Nucleus accumbens (tissue), 56 donors: ENCODE data around the gene PTPN3.

ENCODE experiments used
- DNase-seq, 56 donors: peaks; one replicate each; lab custom pipeline; 2025; lab: John Stamatoyannopoulos, UW

PTPN3 gene

GRCh38 chr9:109507421-109507838 lies 9.3 kb upstream of the PTPN3 start:
- no peak for DNase-seq

DNA sequence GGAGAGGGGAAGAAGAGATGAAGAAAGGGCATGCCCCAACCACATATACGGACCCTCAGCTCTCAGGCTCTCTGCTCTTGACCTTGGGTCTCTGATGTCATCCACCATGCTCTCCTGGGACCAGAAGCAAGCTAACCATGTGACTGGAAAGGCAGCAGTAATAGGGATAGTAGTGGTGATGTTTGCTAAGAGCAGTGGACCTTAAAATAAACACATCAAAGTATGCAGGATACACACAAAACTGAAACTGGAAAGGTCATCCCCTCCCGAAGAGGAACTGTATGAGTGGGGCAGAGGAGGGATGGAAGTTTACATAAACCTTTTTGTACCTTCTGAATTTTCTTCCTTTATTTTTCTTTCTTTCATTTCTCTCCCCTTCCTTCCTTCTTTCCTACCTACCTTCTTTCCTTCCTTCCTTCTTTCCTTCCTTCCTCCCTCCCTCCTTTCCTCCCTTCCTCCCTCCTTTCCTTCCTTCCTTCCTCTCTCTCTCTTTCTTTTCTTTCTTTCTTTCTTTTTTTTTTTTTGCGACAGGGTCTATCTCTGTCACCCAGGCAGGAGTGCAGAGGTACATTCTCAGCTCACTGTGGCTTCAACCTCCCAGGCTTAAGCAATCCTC lies 8.1 kb upstream of the PTPN3 start:
- no peak for DNase-seq

DNA sequence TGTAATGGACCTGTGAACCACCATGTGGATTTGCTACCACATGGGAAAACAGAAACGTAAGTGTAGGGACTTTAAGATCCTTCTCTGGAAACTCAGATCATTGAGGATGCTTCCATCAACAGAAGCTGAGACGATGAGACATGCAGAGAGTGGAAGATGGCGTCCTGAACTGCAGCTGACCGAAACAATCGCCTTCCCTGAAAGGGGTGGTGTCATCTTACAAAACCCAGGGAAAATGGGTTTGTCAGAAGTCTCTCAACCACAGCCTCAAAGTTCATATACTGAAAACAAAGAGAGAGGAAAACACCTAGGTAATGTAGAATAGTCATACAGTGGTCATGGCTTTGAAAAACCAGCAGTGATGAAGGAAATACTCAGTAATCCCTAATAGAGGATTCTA lies 6.6 kb upstream of the PTPN3 start:
- no peak for DNase-seq

- DNase-seq = no peak
These were observed 2.4 kb upstream of the PTPN3 start for GRCh38 chr9:109500421-109500974.

- peak in 1 of 56 donors; percentile 7 for DNase-seq
These were observed 1.7 kb upstream of the PTPN3 start for GRCh38 chr9:109499631-109500410.

- DNase-seq = no peak
These were observed 1.1 kb upstream of the PTPN3 start for GRCh38 chr9:109499093-109499630.

GRCh38 chr9:109497226-109498153 lies 617 bp downstream of the PTPN3 start:
- no peak for DNase-seq

- no peak for DNase-seq
These were observed 1.3 kb downstream of the PTPN3 start for GRCh38 chr9:109496841-109497225.

GRCh38 chr9:109496218-109496617 lies 1.9 kb downstream of the PTPN3 start:
- no peak for DNase-seq

DNA sequence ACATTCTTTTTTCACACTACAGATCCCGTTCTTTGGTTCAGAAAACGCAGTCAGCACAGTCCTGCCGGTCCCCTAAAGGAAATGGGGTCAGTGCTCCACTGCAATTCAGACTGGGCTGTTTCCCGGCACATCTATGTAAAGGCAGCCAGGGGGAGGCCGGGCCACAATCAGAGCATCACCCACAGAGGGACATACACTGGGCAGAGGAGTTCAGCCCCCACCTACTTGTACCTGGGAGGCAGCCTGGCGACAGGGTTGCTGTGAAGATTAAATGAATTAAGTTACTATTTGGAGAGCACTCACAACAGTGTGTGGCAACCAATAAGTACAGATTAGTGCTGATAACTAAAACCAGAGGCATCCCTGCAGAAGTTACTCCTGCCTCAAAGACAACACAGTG lies 4.5 kb downstream of the PTPN3 start:
- DNase-seq = no peak

GRCh38 chr9:109491590-109491989 lies 6.5 kb downstream of the PTPN3 start:
- DNase-seq = no peak

DNA sequence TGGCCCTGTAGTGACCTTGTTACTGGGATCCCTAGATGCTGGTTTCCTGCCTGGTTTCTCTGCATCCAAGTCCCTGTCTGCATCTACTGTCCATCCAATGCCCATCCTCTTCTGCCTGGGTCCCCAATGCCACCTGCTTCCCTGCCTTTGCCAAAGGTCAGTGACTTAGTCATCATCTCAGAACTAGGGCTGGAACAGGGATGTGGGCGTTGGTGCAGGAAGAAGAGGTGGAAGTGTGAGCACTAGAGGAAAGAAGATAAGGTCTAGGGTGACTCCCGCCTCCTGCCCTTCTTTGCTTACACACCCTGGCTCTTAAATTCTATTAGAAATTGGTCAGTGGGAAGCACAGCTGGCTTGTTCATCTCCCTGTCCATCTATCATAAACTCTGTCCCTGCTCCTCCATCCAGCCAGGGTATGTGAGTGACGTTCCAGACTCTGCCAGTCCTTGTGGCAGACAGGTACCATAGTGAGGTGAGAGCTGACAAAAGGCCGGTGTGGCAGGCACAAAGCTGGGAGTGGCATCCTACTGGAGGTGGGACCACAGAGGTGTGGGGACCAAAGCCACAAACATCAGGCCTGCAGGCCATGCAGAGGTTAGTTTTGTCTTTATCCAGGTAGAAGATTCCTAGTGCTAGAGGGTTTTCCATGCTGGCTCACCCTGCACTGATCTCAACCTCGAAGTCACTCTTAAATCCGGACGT lies 9.2 kb downstream of the PTPN3 start:
- no peak for DNase-seq

DNA sequence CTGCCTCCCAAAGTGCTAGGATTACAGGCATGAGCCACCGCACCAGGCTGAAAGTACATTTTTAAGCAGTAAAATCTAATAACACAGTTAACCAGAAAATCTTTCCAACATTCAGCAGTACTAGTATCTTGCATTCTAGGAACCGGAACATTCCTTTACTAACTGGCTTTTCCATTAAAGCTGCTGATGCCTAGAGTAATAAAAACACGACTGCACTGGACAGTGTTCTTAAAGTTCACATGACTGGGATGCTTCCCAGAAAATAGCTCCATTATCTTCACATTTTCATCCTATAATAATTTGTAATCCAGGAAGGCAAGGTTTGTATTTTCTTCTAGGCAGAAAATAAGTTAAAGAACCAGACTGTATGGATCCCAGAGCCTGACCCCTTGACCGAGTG lies 9.8 kb downstream of the PTPN3 start:
- no peak for DNase-seq

- no peak for DNase-seq
These were observed 10.9 kb downstream of the PTPN3 start for GRCh38 chr9:109487247-109487646.

GRCh38 chr9:109483744-109484429 lies 14.2 kb downstream of the PTPN3 start:
- DNase-seq = no peak

- DNase-seq = no peak
These were observed 15.7 kb downstream of the PTPN3 start for GRCh38 chr9:109482391-109482916.

DNA sequence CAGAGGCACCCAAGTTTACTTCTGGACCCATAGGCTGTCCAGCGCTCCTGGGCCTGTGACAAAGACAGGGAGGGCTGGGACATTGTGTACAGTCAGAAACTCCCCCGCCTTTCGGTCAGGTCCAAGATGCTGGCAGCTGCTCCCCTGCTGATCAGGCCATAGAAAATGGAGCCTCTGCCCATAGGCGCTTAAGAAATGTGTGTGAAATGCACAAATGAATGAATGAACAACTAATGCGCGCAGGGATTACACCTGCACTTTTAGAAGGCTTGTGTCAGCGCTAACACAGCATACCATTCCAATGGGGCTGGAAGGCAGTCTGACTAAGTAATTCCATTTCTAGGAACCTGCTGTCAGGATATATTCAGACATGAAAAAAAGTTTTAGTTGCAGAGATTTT lies 16.3 kb downstream of the PTPN3 start:
- DNase-seq = peak in 1 of 56 donors; percentile 8

DNA sequence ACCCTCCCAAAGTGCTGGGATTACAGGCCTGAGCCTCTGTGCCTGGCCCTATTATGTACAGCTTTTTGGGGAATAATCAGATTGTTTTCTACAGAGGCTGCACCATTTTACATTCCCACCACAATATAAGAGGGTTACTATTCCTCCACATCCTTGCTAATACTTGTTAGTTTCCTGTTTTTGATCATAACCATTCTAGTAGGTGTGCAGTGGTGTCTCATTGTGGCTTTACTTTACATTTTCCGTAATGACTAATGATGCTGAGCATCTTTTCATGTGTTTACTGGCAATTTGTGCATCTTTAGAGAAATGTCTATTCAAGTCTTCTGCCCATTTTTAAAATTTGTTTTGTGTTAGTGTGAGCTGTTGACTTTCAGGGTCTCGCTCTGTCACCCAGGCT lies 18.3 kb downstream of the PTPN3 start:
- DNase-seq = no peak
